DND-41 (cell line): Measurements from ENCODE around the gene DST.

Experiments
- CTCF ChIP-seq: IDR thresholded peaks from 2 replicates; pipeline ENCODE4 v1.5.1; 2012; ENCODE audit warnings: borderline replicate concordance, low read length, moderate library complexity, mild to moderate bottlenecking; ENCODE audit not compliant: poor library complexity, severe bottlenecking; ENCODE audit errors: extremely low read depth
- EZH2 ChIP-seq: IDR thresholded peaks from 3 replicates; pipeline ENCODE4 v1.6.1; 2012; ENCODE audit warnings: borderline replicate concordance, low read depth, mild to moderate bottlenecking, moderate library complexity, low read length, inconsistent platforms; ENCODE audit not compliant: severe bottlenecking

- TF ChIP-seq EZH2: no peak
- no peak for TF ChIP-seq CTCF
These were observed 140.7 kb downstream of the DST start for GRCh38 chr6:56501993-56502392.
